Stimulated activated CD4-positive, alpha-beta T cell treated with anti-CD3 and anti-CD28 coated beads, Interleukin-2, amount 100 ng/mL, for 24 hours (primary cell): ENCODE data around the gene MRPL21.
"Not testable (repeated sequence)": the region's sequence is repeated elsewhere in the genome, so short reads cannot be mapped to it uniquely, and the experiment has no call there.

ENCODE experiments used
- DNase-seq, 2 donors: peaks; one replicate each; pipeline ENCODE4 v3.0.0-alpha.2; 2020

Gene MRPL21

GRCh38 chr11:68863553-68864265, 39.9 kb downstream of the MRPL21 start:
- DNase-seq = no peak

DNA sequence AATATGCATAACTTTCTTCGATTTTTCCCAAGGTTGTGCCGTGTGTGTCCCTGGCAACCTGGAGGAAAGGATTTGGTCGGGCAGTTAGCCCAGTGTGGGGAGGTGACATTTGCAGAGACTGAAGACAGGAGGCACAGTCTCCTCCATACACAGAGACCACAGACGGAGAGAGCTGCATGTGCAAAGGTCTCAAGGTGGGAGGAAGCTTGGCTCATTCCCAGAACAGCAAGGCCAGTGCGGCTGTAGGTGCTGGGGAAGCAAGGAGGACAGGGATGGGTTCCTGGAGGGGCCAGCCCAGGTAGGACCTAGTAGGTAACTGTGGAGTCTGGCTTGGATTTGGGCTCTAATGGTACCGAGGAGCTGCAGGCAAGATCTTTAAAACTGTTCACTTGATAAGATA, 41.2 kb downstream of the MRPL21 start:
- DNase-seq = no peak

- no peak for DNase-seq
These were observed 44.5 kb downstream of the MRPL21 start for GRCh38 chr11:68859123-68859522.

GRCh38 chr11:68857037-68857586, 46.5 kb downstream of the MRPL21 start:
- DNase-seq = no peak

DNA sequence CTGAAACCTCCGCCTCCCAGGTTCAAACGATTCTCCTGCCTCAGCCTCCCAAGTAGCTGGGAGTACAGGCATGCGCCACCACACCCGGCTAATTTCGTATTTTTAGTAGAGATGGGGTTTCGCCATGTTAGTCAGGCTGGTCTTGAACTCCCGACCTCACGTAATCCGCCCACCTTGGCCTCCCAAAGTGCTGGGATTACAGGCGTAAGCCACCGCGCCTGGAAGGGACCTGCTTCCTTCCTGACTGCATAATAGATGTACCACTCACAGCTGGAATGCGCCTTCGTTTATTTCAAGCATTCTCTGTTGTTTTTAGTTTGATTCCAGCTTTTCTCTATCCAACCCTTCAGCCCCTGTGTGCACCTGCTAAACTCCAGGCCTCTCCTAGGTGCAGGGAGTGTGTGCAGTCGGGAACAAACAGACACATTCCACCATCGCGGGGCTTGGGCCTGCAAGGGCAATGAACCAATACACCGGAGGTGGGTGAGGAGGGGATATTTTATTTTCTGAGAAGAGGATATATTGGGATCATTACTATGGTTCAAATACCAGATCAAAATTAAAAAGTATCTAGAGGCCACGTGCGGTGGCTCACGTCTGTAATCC, 47.1 kb downstream of the MRPL21 start:
- DNase-seq = not testable (repeated sequence)

DNA sequence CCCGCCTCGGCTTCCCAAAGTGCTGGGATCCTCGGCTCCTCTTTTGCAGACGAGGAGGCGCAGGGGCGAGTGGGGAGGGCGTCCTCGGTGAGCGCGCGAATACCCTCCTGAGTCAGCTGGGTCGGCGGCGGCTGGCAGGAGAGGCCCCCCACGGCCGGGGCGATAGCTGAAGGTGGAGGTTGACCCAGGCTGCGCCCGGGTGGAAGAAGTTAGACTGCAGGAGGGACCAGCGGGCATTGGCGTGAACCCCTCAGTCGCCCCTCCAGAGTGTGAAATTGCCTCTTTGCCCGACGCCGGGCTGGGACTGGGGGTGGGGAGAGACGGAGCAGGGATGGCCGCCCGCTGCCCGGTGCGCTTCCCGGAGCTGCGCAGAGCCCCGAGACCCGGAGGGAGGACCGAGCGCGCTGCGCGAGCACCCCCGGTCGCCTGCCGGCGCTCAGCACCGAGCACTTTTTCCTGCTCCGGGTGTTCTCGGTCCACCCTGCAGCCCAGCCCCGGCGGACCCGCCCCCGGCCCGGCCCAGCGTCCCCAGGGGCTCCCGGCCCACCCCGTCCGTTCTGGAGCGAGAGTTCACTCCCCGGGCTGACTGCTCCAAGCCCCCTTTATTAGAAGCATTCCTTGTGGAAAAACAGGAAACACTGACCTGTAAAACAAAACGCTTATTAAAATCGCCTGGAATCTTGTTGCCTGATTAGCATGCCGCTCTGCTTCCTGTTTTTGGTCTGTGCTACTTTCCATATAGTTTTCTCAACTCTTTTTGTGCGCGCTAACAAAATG, 48.2 kb downstream of the MRPL21 start:
- peak; percentile 23 to 35 for DNase-seq

GRCh38 chr11:68854273-68854958, 49.2 kb downstream of the MRPL21 start:
- no peak for DNase-seq

- no peak for DNase-seq
These were observed 51.0 kb downstream of the MRPL21 start for GRCh38 chr11:68852628-68853027.

DNA sequence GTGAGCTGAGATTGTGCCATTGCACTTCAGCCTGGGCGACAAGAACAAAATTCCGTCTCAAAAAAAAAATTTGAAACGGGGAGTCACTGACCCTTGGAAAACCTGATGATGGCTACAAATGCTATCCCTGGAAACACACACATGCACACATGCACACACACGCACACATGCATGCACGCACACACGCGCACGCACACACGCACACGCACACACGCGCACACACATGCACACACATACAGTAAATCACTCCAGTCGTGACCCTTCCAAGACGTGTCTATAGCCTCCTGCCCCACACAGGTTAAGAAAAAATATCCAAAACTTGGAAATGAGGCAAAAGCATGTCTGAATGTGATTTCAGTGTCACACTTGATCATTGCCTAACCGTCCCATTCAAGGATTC, 55.2 kb downstream of the MRPL21 start:
- no peak for DNase-seq

DNA sequence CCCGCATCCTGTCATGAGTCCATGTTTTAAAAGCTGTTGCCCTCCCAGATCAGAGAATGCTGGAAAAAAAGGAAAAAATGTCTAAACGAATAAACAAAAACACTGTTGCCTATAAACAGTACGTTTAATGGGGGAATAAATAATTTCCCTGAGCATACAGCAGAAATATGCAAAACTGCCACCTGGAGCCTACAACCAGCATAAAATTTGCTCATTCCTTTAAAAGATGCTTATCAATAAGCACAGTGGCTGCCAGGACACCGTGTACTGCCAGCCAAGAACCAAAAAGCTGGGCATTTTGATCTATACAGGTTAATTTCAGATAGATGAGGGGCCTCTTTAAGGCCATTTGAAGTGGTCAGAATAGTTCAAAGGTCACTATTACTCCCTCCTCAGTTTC, 56.2 kb downstream of the MRPL21 start:
- no peak for DNase-seq

- DNase-seq = no peak
These were observed 58.2 kb downstream of the MRPL21 start for GRCh38 chr11:68845351-68846002.

DNA sequence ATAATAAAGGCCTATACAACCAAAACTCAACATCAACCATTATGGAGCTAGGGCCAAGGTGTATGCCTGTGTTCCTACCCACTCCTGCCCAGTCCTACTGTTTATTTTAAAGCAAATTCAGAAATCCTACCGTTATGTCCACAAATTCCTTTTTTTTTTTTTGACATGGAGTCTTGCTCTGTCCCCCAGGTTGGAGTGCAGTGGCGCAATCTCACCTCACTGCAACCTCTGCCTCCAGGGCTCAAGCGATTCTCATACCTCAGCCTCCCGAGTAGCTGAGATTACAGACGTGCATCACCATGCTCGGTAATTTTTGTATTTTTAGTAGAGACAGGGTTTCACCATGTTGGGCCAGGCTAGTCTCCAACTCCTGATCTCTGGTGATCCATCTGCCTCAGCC, 58.8 kb downstream of the MRPL21 start:
- no peak for DNase-seq

GRCh38 chr11:68844376-68844775, 59.3 kb downstream of the MRPL21 start:
- no peak for DNase-seq

DNA sequence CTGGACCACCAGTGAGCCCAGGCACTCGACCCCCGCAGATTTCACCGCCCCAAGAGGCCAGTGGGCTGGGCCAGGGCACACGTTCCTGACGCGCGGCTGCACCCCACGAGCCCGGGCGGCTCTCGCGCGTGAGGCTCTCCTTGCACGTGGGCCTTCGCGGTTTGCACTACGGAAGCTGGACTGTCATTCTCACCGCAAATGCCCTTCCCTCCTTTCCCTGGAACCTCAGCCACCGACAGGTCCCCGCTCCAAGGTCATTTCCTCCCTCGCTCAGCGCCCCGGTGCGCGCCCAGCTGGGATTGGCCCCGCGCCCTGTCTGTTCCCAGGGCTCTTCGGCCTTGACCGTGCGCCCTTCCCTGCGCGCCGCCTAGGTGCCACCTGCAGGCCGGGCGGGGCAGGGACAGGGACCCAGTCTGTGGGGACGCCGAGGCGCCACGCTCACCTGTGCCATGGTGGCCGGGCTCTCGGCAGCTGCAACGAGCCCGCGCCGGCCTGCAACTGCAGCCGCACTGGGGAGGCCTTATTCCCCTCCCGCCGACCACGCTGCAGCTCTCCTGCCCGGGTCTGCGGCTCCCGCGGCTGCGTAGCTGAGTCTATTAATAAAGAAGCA, 59.8 kb downstream of the MRPL21 start:
- DNase-seq = peak; percentile 75 to 82

GRCh38 chr11:68843052-68843561, 60.5 kb downstream of the MRPL21 start:
- peak; percentile 60 to 62 for DNase-seq

GRCh38 chr11:68842427-68843051, 61.1 kb downstream of the MRPL21 start:
- DNase-seq = no peak

DNA sequence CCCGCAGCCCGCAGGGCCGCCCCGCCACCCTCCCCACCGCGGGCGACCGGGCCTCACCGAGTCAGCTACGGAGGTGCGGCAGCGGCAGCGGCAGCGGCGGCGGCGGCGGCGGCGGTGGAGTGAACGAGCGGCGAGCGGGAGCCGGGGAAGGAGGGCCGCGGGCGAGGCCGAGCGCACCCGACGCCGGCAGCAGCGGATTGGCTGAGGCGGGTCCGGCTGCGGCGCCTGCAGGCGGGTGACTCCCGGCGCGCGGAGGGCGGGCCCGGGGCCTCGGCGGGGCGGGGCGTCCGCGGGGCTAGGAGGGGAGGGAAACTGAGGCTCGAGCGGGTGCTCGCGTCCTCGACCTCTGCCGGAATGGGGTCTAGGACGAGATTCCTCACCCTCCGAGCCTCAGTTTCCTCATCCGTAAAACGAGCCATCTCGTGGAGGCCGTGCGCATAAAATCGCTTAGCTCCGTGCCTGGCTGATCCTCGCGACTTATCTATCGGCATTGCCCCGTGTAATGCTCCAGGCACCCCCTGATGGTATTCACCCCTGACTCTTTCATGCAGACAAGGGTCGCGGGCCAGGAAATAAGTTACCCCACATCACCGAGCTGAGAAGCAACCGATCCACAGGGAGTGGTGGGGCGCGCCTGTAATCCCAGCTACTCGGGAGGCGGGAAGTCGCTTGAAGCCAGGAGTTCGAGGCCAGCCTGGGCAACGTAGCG, 61.8 kb downstream of the MRPL21 start, which contains the start of gene CPT1A:
Gene CPT1A (minus strand): TSS at position 199 of the 709 bp plus-strand sequence. CDS start 26,442 bp downstream, outside the sequence.
- DNase-seq = peak; percentile 70 to 77
